SU-DHL-6 (cell line): ENCODE data around the gene VWA3A.
A peak's percentile ranks its signal among the peaks of the same experiment; 100 is the strongest.

Experiments used
- H2AFZ ChIP-seq: fragments of 200-600 bp; sonication (generic); 2 replicates; pipeline ENCODE4 v1.6.1; 2014; ENCODE audit warnings: low read depth, mild to moderate bottlenecking, moderate library complexity, mixed read lengths, antibody characterized with exemption, low read length; ENCODE audit not compliant: severe bottlenecking
- H3F3A ChIP-seq: fragments of 200-600 bp; shearing (Covaris generic); 2 replicates; pipeline ENCODE4 v1.6.0; 2016; ENCODE audit warnings: antibody characterized with exemption, mild to moderate bottlenecking; ENCODE audit not compliant: insufficient read depth
- H3K27ac ChIP-seq: fragments of 200-600 bp; sonication (generic); 2 replicates; pipeline ENCODE4 v1.5.1; 2016; ENCODE audit warnings: low read depth, mild to moderate bottlenecking, low read length, moderate library complexity, mixed read lengths
- H3K27me3 ChIP-seq: fragments of 200-600 bp; sonication (generic), shearing (Covaris generic); 2 replicates; pipeline ENCODE4 v1.6.0; 2014; ENCODE audit warnings: mild to moderate bottlenecking, low read length
- H3K36me3 ChIP-seq: fragments of 200-600 bp; sonication (generic); 2 replicates; pipeline ENCODE4 v1.6.1; 2014; ENCODE audit warnings: mild to moderate bottlenecking, low read length, mixed read lengths
- H3K4me2 ChIP-seq: fragments of 300-600, 200-600 bp; shearing (Covaris generic), sonication (generic); 2 replicates; pipeline ENCODE4 v1.6.0; 2014; ENCODE audit warnings: low read length, low read depth, mild to moderate bottlenecking; ENCODE audit not compliant: poor library complexity, severe bottlenecking
- H3K4me3 ChIP-seq: fragments of 200-600 bp; sonication (generic); 2 replicates; pipeline ENCODE4 v1.5.1; 2014; ENCODE audit warnings: antibody characterized with exemption, low read length, mild to moderate bottlenecking, mixed read lengths; ENCODE audit not compliant: insufficient read depth, poor library complexity, severe bottlenecking
- H3K79me2 ChIP-seq: fragments of 200-600 bp; sonication (generic); 2 replicates; pipeline ENCODE4 v1.6.1; 2014; ENCODE audit warnings: mild to moderate bottlenecking, low read length, moderate library complexity; ENCODE audit not compliant: insufficient read depth
- H3K9ac ChIP-seq: fragments of 200-600 bp; sonication (generic); 2 replicates; pipeline ENCODE4 v1.7.0; 2014; ENCODE audit warnings: mild to moderate bottlenecking, low read length
- H3K9me2 ChIP-seq: fragments of 200-600 bp; sonication (generic); replicated peaks from 2 replicates; pipeline ENCODE4 v1.6.1; 2014; ENCODE audit warnings: low read length; ENCODE audit not compliant: insufficient read depth
- H3K9me3 ChIP-seq: fragments of 200-600 bp; sonication (generic); 2 replicates; pipeline ENCODE4 v1.6.1; 2014; ENCODE audit warnings: low read length, mixed read lengths; ENCODE audit not compliant: insufficient read depth
- H4K20me1 ChIP-seq: fragments of 200-600 bp; sonication (generic); 2 replicates; pipeline ENCODE4 v1.6.1; 2014; ENCODE audit warnings: low read depth, mild to moderate bottlenecking, antibody characterized with exemption, low read length, moderate library complexity, mixed read lengths
- EZH2phosphoT487 ChIP-seq: fragments of 200-600 bp; sonication (generic), shearing (Covaris generic); conservative IDR thresholded peaks from 2 replicates; pipeline ENCODE4 v1.6.1; 2018; ENCODE audit warnings: mild to moderate bottlenecking, antibody characterized with exemption, low read length, moderate library complexity, mixed read lengths
- TF ChIP-seq, protein P1 (sequence below): fragments of 200-600 bp; sonication (generic); IDR thresholded peaks from one replicate; pipeline ENCODE4 v1.5.1; 2017; ENCODE audit warnings: antibody characterized with exemption, mild to moderate bottlenecking, low read length, moderate library complexity; ENCODE audit not compliant: insufficient read depth, poor library complexity, severe bottlenecking

Gene VWA3A

DNA sequence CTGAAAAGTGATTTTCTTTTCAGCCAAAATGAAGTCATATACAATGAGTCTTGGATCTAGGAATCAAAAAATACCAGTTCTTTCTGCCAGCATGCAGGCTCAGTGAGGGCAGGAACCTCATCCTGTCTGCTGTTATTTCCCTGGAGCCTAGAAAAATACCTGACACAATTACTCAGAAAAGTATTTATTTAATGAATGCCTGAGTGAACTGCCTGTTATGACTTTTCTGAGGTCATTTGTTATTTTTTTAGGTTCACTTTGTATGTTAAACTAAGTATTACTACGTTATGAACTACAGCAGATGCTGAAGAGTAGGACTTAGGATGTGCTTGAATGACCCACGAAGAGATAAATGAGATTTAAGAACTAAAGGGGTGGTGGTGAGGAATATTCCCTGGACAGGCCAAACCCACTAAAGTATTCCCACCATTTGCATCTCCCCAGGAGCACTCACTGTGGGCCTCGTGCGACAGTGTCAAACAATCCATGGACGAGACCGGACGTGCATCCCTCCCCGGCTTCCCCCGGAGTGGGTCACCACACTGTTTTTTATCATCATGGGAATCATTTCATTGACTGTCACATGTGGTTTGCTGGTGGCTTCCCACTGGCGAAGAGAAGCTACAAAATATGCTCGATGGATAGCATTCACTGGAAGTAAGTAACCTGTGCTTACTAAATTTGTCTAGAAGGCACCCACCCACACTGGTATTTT is 17.1 kb upstream of the VWA3A start:
- Histone ChIP-seq H3F3A (no peaks in the 10 kb centered on the region), H3K9me2 (no peaks in the 10 kb centered on the region), H3K36me3 (no peaks in the 10 kb centered on the region), H2AFZ (no peak overlapping the region), H3K4me2 (no peak overlapping the region), H3K4me3 (no peak overlapping the region), H3K27ac (no peak overlapping the region), H3K9ac (no peak overlapping the region), H4K20me1 (no peaks in the 10 kb centered on the region), H3K79me2 (no peaks in the 10 kb centered on the region), H3K27me3 (no peaks in the 10 kb centered on the region), H3K9me3 (no peaks in the 10 kb centered on the region)
- no peak for TF ChIP-seq EZH2phosphoT487
- TF ChIP-seq, protein P1, sequence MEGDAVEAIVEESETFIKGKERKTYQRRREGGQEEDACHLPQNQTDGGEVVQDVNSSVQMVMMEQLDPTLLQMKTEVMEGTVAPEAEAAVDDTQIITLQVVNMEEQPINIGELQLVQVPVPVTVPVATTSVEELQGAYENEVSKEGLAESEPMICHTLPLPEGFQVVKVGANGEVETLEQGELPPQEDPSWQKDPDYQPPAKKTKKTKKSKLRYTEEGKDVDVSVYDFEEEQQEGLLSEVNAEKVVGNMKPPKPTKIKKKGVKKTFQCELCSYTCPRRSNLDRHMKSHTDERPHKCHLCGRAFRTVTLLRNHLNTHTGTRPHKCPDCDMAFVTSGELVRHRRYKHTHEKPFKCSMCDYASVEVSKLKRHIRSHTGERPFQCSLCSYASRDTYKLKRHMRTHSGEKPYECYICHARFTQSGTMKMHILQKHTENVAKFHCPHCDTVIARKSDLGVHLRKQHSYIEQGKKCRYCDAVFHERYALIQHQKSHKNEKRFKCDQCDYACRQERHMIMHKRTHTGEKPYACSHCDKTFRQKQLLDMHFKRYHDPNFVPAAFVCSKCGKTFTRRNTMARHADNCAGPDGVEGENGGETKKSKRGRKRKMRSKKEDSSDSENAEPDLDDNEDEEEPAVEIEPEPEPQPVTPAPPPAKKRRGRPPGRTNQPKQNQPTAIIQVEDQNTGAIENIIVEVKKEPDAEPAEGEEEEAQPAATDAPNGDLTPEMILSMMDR, result no peak

DNA sequence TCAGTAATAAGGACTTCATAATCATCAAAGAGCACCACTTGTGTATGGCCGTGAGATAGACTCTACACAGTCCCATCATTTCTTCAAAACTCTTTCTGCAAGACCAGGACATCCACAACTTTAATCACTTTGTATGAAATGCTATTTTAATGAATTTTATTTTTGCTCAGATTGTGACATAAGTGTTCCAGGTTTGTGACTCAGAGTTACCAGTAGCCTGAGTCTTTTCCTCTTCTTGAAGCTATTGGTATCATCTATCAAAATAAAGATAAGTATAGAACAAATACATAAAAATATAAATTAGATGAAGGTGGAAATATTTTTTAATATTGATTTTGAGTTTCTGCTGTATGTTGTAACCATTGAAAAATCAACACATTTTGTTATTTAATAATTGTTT is 16.6 kb upstream of the VWA3A start:
- TF ChIP-seq, protein P1, result no peak
- no peak for TF ChIP-seq EZH2phosphoT487
- Histone ChIP-seq H3K9ac (no peak overlapping the region), H3K27ac (no peak overlapping the region), H2AFZ (no peak overlapping the region), H3K79me2 (no peaks in the 10 kb centered on the region), H3K9me3 (no peaks in the 10 kb centered on the region), H3K4me3 (no peak overlapping the region), H3K9me2 (no peaks in the 10 kb centered on the region), H3F3A (no peaks in the 10 kb centered on the region), H4K20me1 (no peaks in the 10 kb centered on the region), H3K27me3 (no peaks in the 10 kb centered on the region), H3K4me2 (no peak overlapping the region), H3K36me3 (no peaks in the 10 kb centered on the region)

DNA sequence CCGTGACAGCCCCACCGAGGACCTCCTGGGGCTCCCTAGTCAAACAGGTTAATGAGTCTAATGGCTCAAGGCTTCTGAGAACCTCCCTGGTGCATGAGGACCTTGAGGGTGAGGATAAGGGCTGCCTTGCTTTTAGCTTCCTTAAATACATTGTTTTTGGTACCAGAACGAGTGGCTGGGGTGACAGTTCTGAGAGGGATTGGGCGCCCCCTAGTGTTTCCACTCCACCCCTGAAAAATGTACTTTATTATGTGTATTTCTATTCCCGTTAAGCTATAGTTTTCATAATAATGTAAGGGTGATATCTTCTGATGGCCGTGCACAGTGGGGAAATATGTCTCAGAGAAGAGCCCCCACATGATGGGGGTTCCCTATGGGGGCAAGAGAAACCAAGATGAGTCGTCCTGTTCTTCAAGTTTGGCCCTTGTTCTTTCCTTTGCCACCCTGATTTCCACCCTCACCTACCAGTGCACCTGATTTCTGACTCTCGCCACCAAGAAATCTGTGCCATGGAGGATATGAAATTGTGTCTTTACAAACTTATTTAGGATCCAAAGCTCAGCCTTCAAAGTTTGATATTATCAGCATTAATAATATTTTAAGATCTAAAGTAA is 14.5 kb upstream of the VWA3A start:
- Histone ChIP-seq H3K9ac (no peak overlapping the region), H3K4me2 (no peak overlapping the region)

More for the DNA sequence above, 14.5 kb upstream of the VWA3A start:
- Histone ChIP-seq H3K27ac (no peak overlapping the region), H3K27me3 (no peaks in the 10 kb centered on the region), H3K4me3 (no peak overlapping the region), H3K9me2 (no peaks in the 10 kb centered on the region), H3K36me3 (no peaks in the 10 kb centered on the region), H2AFZ (peak overlapping the region; percentile 44), H4K20me1 (no peaks in the 10 kb centered on the region), H3K79me2 (no peaks in the 10 kb centered on the region), H3F3A (no peaks in the 10 kb centered on the region), H3K9me3 (no peaks in the 10 kb centered on the region)
- TF ChIP-seq, protein P1, result peak; percentile 86
- TF ChIP-seq EZH2phosphoT487, result no peak
